K562 (cell line): ENCODE results near the gene PHKG1. TPM values are rescaled to one million over a fixed set of nuclear protein-coding genes. Genes with fewer than 3 reads are reported as not detected.

ENCODE experiments used
- AFF1 ChIP-seq, 2 experiments: fragments of 450-650 bp; IDR thresholded peaks; 2 replicates each; pipeline ENCODE4 v1.6.1; 2018; ENCODE audit warnings: mild to moderate bottlenecking in 2 of 2, low read depth in 1 of 2; ENCODE audit not compliant: partially characterized antibody in 2 of 2
- ASH1L ChIP-seq: fragments of 450-650 bp; IDR thresholded peaks from 2 replicates; pipeline ENCODE4 v1.6.1; 2018; ENCODE audit warnings: borderline replicate concordance, mild to moderate bottlenecking, low read depth; ENCODE audit not compliant: partially characterized antibody
- C11orf30 ChIP-seq: fragments of 450-650 bp; IDR thresholded peaks from 2 replicates; pipeline ENCODE4 v1.6.1; 2016; ENCODE audit warnings: low read depth, mild to moderate bottlenecking
- FOXJ2 ChIP-seq: fragments of 200-800 bp; sonication (Bioruptor generic); IDR thresholded peaks from 2 replicates; pipeline ENCODE4 v1.6.1; 2016; ENCODE audit warnings: missing genetic modification characterization, missing compliant biosample characterization
- MAFF ChIP-seq: IDR thresholded peaks from 2 replicates; pipeline ENCODE4 v1.6.1; 2012; ENCODE audit warnings: low read length, improper control_type of control experiment
- MAFK ChIP-seq: IDR thresholded peaks from 2 replicates; pipeline ENCODE4 v1.6.1; 2011; ENCODE audit warnings: low read length, improper control_type of control experiment
- MED1 ChIP-seq: sonication (generic); formaldehyde crosslinking; IDR thresholded peaks from 2 replicates; pipeline ENCODE4 v1.8.1; 2023; ENCODE audit warnings: missing genetic modification reagents, borderline replicate concordance
- NR0B1 ChIP-seq: fragments of 450-650 bp; IDR thresholded peaks from one replicate; pipeline ENCODE4 v1.6.1; 2018; ENCODE audit warnings: mild to moderate bottlenecking, moderate library complexity; ENCODE audit not compliant: partially characterized antibody
- SREBF2 ChIP-seq: sonication (generic); formaldehyde crosslinking; IDR thresholded peaks from 2 replicates; pipeline ENCODE4 v1.4.0; 2020; ENCODE audit warnings: mild to moderate bottlenecking, missing genetic modification reagents
- TBP ChIP-seq: optimal IDR thresholded peaks from 2 replicates; pipeline ENCODE3; 2011; ENCODE audit warnings: low read depth, low read length, improper control_type of control experiment
- ZBTB1 ChIP-seq: sonication (generic); formaldehyde crosslinking; IDR thresholded peaks from 2 replicates; pipeline ENCODE4 v1.8.1; 2023; ENCODE audit warnings: missing genetic modification reagents, low read depth, mild to moderate bottlenecking, borderline replicate concordance
- ZFP36 ChIP-seq: fragments of 150-350 bp; IDR thresholded peaks from 2 replicates; pipeline ENCODE4 v1.6.1; 2018; ENCODE audit warnings: low read length, low read depth; ENCODE audit not compliant: partially characterized antibody
- ZNF146 ChIP-seq: IDR thresholded peaks from one replicate; pipeline ENCODE4 v1.6.1; 2018; ENCODE audit warnings: missing compliant biosample characterization; ENCODE audit not compliant: unreplicated experiment
- ZNF316 ChIP-seq: fragments of 450-650 bp; IDR thresholded peaks from 2 replicates; pipeline ENCODE4 v1.6.1; 2016
- ZNF764 ChIP-seq: fragments of 250-450 bp; sonication (Bioruptor Pico); IDR thresholded peaks from 2 replicates; pipeline ENCODE4 v1.4.0; 2020; ENCODE audit warnings: low read depth, mild to moderate bottlenecking, moderate library complexity
- polyA plus RNA-seq, 8 experiments: library from polyadenylated mRNA; depleted of rRNA in 4 of 8; stranded (reverse) in 5 of 8; unstranded in 3 of 8; fragments of >200 nt; fragmentation: Nextera tagmentation in 2 of 8; fragmentation: Illumina TruSeq in 1 of 8; extraction: Ambion mirVana in 2 of 8; extraction: Trizol in 1 of 8; gene quantifications; 2 replicates each; pipeline versions ENCODE4 v1.2.1 to v1.2.3, GENCODE V29; 2011 to 2014; ENCODE audit warnings: inconsistent platforms in 1 of 8, missing spikeins in 1 of 8
- total RNA-seq, 7 experiments: library from RNA; depleted of rRNA in 6 of 7; stranded (reverse); fragments of >200 nt in 6 of 7; fragmentation: Illumina TruSeq in 2 of 7; extraction: Trizol in 2 of 7; gene quantifications; 2 replicates each; pipeline versions ENCODE4 v1.2.1 to v1.2.3, GENCODE V29; 2011 to 2021; ENCODE audit warnings: low replicate concordance in 1 of 7

The PHKG1 gene
- total and polyA plus RNA-seq, 9 of the 15 experiments (the other 6 are each of a cell fraction or from before 2014, with no cell fraction given) = 0.10 to 0.83 (median 0.46) TPM

DNA sequence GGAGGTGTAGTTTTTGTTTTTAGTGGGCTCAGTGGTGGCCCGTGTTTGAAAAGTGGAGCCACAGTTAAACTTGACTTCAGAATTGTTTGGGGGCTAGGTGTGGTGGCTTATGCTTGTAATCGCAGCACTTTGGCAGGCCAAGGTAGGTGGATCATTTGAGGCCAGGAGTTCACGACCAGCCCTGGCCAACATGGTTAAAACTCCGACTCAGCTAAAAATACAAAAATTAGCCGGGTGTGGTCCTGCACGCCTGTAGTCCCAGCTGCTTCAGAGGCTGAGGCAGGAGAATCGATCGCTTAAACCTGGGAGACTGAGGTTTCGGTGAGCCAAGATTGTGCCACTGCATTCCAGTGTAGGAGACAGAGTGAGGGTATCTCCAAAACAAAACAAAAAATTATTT, 39.4 kb downstream of the PHKG1 start (continued):
- TF ChIP-seq C11orf30 (peak; percentile 81), AFF1 (IDR thresholded peaks at IDR 0.05; ENCODE audit: low read depth in 1 of 2, partially characterized antibody in 2 of 2) (no peak), MAFK (peak; percentile 50; the same call in 1 of the 2 replicates), MAFF (peak; percentile 66), ZFP36 (no peak), ZNF316 (peak; percentile 90), ZBTB1 (CRISPR knock-in tag) (no peak), TBP (no peak), NR0B1 (no peak), ASH1L (no peak), ZNF146 (no peak), MED1 (no peak), ZNF764 (no peak), FOXJ2 (tag) (no peak), SREBF2 (CRISPR knock-in tag) (no peak)
